Glomerular visceral epithelial cell (primary cell): ENCODE results near the gene CAMK2G.
A peak's percentile ranks its signal among the peaks of the same experiment; 100 is the strongest.
"Not testable (repeated sequence)": the region's sequence is repeated elsewhere in the genome, so short reads cannot be mapped to it uniquely, and the experiment has no call there.

Experiments
- DNase-seq: peaks from one replicate; pipeline ENCODE4 v3.0.0-alpha.2; 2016; ENCODE audit errors: extremely low spot score

CAMK2G gene

DNA sequence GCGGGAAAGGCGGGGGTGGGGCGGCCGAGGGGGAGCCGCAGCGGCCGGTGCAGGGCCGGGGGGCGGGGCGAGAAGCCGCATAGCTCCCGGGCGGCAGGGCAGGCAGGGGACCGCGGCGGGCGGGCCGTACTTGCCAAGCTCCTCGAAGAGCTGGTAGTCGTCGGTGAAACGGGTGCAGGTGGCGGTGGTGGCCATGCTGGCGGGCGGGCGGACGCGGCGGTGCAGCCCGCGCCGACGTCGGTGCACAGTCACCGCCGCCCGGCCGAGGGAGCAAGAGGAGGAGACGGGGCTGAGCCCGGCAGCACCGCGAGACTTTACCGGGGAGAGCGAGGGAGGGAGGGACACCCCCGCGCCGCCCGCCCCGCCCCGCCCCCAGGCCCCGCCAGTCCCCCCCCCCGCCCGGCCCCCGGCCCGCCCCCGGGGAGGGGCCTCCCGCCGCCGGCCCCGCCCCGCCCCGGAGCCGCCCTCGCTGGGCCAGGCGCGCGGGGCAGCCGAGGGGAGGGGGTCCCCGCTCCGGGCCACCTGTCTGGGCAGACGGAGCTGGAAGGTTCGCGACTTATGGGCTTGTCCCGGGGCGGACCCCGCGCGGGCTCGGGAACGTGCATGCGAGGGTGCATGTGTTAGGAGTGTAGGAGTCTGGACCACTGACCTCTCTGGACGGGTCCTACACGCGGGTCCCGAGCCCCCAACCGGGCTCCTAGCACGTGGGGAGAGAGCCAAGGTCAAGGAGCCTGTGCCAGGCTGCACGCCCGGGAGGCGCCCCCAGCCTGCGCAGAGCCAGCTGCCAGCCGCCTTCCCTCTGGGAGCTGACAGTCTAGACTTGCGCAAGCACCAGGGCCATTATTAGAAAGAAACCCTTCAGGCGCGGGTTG lies at the start of gene CAMK2G:
Gene CAMK2G (minus strand): TSS at position 289 of the 872 bp plus-strand sequence. CDS start 94 bp downstream, at position 195.
- peak; percentile 83 for DNase-seq

DNA sequence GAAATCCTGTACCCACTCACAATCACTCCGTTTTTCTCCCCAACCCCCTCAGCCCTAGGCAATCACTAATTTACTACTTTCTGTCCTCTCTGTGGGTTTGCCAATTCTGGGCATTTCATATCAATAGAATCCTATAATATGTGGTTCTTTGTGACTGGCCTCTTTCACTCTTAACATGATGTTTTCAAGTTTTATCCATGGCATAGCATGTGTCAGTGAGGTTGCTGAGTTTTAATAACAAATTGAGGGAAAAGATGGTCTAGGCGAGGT lies 48.4 kb upstream of the CAMK2G start:
- DNase-seq, result no peak

DNA sequence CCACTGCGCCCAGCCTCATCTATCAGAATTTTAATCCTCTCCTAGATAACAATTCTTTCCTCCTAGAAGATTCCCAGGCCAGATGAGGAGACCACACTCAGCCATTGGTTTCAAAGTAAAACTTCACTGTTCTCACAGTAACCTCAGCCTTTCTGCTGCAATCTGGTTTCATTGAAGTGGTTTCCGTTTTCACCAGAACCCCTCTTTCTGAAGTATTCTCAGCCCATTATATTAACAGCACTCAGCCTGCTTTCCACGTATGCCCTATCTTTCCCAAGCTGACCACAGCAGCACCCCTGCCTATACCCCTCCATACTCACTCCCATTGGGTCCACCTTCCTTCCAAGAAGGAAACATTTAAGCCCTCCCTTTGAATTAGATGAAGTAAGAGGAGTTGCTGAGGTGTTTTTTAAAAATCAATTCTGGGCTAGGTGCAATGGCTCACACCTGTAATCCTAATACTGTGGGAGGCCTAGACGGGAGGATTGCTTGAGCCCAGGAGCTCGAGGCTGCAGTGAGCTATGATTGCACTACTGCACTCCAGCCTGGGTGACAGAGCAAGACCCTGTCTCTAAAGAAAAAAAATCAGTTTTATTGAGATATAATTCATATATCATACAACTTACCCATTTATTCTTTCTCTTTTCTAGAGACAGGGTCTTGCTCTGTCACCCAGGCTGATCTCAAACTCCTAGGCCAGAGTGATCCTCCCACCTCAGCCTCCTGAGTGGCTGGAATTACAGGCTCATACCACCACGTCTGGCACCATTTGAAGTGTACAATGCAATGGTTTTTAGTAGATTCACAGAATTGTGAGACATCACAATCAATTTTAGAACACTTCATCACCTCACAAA lies 47.9 kb upstream of the CAMK2G start:
- DNase-seq, result no peak

DNA sequence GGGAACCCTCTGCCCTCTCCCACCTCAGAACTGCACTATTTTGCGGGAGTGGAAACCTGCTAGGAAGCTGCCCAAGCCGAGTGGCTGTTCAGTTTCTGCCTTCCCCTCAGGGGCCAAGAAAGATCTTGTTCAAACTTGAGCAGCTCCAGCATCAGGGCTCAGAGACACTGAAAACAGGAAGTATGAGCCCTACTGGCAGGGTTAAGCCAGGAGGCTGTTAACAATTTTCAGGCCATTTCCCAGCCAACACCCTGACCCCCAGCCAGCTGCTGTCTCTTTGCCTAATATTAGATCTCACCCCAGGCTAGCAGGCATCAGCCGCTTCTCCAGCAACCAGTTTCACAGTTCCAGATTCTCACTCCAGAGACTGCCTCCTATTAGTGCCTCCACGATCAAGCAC lies 45.7 kb upstream of the CAMK2G start:
- DNase-seq, result no peak

DNA sequence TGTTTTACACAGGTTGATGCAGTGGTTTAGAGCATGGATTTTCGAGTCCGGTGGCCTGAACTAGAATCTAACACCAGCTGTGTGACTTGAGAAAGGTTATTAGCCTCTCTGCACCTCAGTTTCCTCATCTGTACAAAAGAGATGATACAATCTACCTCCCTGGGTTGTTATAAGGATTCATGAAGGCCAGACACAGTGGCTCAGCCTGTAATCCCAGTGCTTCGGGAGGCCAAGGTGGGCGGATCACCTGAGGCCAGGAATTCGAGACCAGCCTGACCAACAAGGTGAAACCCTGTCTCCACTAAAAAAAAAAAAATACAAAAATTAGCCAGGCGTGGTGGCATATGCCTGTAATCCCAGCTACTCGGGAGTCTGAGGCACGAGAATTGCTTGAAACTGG lies 45.1 kb upstream of the CAMK2G start:
- DNase-seq, result not testable (repeated sequence)

DNA sequence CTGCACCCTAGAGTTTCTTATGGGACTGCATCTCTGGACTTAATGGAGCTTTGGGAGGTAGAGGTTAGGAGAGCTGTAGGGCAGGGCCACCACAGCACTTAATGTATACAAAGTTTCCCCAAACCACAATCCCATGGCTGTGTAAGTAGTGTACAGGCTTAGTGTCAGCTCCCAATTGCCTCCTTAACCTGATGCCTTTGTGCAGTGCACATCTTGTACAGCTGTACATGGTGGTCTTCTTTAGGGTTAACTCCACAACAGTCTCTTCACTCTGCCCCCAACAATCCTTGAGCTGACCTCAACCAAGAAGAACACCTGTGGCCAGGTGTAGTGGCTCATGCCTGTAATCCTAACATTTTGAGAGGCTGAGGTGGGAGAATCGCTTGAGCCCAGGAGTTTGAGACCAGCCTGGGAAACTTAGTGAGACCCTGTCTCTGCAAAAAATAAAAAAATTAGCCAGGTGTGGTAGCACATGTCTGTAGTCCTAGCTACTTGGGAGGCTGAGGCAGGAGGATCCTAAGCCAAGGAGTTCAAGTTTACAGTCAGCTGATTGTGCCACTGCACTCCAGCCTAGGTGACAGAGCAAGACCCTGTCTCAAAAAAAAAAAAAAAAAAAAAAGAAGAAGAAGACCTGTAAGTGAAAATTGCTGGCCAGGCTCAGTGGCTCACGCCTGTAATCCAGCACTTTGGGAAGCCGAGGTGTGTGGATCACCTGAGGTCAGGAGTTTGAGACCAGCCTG lies 43.4 kb upstream of the CAMK2G start:
- no peak for DNase-seq

DNA sequence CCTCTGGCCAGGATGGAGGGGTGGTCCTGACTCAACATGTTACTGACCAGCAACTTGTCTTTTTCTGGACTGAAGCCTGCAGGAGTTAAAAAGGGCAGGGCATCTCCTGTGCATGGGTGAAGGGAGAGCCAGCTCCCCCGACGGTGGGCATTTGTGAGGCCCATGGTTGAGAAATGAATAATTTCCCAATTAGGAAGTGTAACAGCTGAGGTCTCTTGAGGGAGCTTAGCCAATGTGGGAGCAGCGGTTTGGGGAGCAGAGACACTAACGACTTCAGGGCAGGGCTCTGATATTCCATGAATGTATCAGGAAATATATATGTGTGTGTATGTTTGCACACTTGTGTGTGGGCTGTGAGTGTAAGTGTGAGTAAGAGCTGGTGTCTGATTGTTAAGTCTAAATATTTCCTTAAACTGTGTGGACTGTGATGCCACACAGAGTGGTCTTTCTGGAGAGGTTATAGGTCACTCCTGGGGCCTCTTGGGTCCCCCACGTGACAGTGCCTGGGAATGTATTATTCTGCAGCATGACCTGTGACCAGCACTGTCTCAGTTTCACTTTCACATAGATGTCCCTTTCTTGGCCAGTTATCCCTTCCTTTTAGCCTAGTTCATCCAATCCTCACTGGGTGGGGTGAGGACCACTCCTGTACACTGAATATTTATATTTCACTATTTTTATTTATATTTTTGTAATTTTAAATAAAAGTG lies 42.6 kb upstream of the CAMK2G start:
- DNase-seq, result no peak

DNA sequence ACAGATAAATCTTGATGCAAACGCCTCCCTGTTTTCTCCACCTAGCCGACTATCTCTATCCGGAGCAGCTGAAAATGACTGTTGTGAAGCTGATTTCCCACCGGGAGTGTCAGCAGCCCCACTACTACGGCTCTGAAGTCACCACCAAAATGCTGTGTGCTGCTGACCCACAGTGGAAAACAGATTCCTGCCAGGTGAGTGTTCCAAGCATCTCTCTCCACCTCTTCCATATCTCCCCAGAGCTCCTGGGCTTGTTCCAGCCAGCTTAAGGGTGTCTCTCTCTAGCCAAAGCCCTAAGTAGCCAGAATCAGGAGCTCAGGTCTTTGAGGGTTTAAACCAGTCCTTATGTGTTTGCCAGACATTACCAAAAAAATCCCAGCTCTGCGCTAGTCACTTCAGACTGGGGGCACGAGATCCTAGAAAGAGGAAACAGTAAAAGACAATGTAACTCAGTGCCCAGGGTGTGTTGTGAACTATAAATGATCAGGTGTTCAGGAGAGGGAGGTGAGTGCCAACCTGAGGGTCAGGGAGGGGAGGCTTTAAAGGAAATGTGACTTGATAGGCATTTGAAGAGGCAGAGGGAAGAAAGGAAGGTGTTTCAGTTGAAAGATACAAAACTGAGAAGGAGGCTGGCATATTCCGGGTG lies 41.0 kb upstream of the CAMK2G start:
- DNase-seq, result no peak

DNA sequence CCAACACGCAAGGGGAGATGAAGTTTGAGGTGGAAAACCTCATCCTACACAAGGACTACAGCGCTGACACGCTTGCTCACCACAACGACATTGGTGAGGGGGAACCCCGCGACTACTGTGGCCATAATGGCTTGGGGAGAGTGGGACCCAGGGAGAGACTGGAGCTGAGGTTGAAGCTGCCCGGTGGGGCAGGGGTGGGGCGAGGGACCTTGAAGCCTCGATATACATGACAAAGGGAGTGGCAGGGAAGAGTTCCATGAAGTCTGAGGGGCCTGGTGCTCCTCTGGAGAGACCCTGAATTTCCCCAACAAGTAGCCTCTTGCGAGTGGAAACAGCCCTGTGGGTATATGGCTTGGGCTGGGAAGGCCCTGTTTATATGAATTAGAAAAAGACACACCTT lies 39.7 kb upstream of the CAMK2G start:
- DNase-seq, result no peak

DNA sequence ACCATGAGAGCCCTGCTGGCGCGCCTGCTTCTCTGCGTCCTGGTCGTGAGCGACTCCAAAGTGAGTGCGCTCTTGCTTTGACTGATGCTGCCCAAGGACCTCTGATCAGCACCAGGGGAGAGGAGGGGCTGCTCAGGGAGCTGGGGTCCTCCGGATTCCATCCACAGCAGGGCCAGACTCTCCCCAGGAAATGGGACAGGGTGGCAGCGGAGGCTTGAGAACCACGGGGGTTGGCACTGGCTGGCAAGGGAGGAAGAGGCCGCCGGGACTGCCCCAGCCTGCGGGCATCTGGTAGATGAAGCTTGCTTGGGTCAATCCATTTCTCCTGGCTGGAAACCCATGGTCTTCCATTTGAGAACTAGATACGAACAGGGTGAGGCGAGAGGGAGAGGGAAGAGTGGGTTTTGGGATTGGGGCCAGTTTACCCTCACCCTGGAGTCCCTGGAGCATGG lies 37.2 kb upstream of the CAMK2G start:
- DNase-seq, result peak; percentile 43

DNA sequence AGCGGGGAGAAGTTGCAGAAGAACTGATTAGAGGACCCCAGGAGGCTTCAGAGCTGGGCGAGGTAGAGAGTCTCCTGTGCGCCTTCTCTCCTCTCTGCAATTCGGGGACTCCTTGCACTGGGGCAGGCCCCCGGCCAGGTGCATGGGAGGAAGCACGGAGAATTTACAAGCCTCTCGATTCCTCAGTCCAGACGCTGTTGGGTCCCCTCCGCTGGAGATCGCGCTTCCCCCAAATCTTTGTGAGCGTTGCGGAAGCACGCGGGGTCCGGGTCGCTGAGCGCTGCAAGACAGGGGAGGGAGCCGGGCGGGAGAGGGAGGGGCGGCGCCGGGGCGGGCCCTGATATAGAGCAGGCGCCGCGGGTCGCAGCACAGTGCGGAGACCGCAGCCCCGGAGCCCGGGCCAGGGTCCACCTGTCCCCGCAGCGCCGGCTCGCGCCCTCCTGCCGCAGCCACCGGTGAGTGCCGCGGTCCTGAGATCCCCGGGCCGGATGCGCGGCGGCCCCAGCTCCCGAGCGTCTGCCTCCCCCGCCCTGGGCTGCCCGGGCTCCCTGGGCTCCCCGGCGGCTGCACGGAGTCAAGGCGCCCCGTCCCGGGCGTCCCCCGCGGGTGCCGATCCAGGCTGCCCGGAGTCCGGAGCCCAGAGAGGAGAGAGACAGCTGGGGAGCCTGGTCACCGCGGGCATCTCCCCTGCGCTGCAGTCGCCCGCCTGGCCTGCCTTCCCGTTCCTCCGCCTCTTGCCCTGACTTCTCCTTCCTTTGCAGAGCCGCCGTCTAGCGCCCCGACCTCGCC lies 36.6 kb upstream of the CAMK2G start, which contains the start of gene PLAU:
Gene PLAU (plus strand): TSS at position 369 of the 789 bp plus-strand sequence. CDS start 424 bp downstream, outside the sequence.
- peak; percentile 45 for DNase-seq

DNA sequence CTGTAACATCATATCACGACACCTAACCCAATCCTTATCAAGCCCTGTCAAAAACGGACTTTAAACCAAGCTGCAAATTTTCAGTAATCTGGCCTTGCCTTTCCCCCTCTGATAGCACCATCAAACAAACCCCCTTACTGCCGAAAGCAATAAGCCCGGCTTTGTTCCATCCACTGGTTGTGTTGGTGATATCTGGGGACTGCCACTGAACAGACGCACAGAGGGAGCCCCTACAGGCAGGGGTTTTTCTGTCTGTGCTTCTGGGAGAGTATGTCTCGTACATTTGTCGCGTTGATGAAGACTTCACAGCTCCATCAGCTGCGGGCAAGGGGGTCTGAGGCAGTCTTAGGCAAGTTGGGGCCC lies 36.0 kb upstream of the CAMK2G start:
- DNase-seq, result no peak

DNA sequence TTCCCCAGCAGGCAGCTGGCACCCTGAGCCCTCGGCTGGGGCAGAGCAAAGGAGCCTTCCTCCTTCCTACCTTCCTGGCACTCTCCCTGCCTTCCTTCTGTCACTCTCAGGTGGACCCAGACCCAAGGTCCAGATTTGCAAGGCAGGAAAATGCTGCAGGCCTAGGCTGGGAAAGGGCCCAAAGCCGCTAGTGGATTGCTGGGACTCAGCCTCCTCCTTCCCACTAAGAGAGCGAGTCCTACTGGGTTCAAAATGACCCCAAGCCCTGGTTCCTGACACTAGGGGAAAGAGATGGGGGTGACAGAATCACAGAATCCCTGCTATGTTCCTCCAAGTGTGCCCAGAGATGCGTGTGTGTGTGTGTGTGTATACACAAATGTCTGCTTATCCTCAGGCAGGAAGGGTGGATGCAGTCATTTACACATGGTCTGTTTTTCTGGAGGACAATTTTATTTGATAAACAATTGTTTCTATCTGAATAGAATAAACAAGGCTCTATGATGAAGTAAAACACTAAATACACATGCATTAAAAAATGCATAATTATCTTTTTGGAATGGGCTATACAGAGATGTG lies 35.3 kb upstream of the CAMK2G start:
- no peak for DNase-seq

DNA sequence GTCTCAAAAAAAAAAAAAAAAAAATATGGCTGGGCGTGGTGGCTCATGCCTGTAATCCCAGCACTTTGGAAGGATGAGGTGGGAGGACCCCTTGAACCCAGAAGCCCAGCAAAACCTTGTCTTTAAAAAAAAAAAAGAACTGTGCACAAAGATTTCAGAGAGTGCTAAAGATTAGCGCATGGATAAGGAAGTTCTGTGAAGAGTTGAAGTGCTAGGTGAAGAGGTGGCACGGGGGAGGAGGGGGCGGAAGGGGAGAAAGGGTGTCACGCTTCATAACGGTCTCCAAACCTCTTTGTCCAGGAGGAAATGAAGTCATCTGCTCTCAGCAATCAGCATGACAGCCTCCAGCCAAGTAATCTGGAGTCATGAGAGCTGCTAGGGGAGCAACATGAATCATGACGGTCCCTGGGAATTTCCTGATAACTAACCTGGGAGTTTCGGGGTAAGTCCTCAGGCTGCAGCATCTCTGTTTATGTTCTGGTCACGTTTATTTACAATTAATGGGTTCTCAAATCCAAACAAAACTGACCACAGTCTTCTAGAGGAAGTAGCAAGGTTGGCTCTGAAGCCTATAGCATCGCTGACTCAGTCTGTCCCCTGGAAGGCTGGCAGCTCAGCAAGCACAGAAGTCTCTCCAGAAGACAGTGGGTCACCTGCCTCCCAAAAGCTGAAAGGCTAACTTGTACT lies 34.6 kb upstream of the CAMK2G start:
- DNase-seq, result peak; percentile 97

DNA sequence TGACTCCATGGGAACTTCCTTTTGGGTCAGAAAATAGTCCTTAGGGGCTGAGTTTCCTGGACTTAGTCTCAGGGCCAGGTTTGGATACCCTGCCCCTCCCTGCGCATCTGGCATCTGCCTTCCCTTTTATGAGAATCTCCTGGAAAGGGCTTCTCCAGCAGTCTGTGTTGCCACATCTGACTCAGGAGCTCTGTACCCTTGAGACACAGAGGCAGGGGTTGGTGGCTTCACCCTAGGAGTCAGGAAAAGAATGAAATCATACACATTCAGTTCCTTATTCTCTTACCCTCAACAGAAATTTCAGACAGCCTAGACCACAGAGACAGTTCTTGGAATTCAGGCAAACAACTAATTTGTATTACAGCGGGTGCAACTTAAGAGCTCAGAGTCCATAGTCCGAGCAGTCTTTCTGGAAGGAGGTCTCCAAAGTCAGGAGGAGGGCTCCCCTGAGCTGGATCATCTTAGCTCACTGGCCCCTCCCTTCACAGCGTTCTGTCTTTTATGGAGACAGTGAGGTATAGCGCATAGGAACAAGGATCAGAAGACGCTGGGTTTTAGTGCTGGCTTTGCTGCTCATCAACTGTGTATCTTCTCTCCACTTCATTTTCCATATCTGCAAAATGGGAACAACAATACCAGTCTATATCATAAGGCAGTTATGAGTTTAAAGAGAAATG lies 33.6 kb upstream of the CAMK2G start:
- DNase-seq, result peak; percentile 86

DNA sequence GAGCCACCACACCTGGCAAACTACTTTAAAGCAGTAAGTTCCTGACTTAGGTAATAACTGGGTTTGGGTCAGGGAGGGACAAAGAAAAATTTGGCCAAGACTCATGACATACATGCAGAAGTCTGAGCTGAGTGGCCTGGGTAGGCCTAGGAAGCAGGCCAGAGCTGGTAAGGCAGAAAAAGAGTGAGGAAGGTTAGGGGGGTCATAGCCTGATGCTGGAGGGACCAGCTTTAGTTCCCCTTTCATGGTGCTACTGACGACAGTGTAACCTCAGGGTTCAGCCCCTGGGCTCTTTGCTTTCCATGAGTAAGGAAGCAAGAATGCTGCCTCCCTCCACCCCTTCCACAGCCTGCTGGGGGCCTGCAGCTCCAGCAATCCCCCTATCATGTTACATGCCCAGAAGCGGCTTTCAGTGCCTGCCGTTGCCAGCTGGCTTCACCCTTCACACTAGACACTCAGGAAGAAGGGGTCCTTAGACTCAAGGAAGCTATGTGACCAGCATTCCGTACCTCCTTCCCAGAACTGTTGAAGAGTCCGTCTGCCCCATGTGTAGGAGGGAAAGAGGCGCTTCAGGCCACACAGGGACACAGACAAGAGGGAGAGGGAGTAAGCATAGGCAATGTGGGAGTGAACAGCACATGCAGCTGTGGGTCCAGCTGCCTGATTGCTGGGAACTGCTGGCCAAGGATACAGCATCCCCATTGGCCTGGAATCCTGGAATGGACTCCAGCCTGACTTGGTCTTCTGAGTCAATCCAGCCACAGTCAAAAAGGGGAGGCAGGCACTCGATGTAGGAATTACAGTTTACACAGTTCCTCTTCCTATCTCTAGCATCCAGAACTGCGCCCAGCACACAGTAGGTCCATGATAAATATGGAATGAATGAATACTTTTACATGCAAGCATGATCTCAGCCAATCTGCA lies 32.4 kb upstream of the CAMK2G start:
- peak; percentile 98 for DNase-seq

DNA sequence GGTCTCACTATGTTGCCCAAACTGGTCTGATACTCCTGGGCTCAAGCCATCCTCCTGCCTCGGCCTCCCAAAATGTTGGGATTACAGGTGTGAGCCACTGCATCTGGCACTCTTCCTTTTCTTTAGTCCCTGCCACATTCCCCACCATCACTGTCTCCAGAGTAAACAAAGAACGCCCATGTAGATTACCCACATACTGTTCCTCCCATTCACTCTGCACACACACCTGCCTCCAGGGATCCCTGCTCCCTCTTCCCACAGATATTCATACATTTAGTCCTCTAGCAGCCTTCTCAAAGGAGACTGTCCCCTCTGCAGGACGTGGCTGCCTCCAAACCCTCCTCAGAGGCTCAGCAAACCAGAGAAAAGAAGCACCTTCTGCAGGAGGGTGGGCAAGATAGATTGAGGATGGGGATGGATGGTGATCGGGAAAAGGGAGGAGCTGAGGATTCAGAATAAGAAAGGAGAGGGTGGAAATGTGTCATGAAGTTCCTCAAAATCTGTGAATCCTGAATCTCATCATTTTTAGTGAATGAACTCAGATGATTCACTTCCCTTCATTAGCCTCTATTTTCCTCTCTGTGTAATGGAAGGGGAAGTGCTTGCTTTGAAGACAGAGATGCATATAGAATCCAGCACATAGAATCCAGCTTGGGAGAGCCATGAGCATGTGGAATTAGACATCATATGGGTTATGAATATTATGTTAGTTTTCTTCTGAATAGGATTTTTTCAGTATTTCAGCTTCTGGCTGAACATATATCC lies 31.1 kb upstream of the CAMK2G start:
- DNase-seq, result no peak
